Naive thymus-derived CD4-positive, alpha-beta T cell (primary cell): Measurements from ENCODE around the gene DNMT1. TPM values are rescaled to one million over a fixed set of nuclear protein-coding genes. Genes with fewer than 3 reads are reported as not detected.

Source experiments
- ATAC-seq: fragments of 150-1000 bp; cut with Tn5 transposase; 2 replicates; pipeline ENCODE4 v1.10.0; 2021; ENCODE audit warnings: mild to moderate bottlenecking, moderate library complexity
- CTCF ChIA-PET: fragments of 350-600 bp; sonication (Branson Sonifier 250); formaldehyde crosslinking; loops from one replicate; lab custom pipeline; 2021; ENCODE audit warnings: antibody characterized with exemption; lab: Charles Lee
- POLR2A ChIA-PET: fragments of 350-600 bp; sonication (Branson Sonifier 250); formaldehyde crosslinking; loops from one replicate; lab custom pipeline; 2021; ENCODE audit warnings: antibody characterized with exemption, inconsistent platforms; lab: Charles Lee
- DNase-seq, 9 donors: peaks; one replicate each; pipeline versions ENCODE4 v3.0.0 to v3.0.0-alpha.2; 2020 to 2022; ENCODE audit warnings: mixed read lengths in 1 of 9
- H3K27ac ChIP-seq: one replicate; pipeline ENCODE4 v1.7.0; 2013; ENCODE audit warnings: mild to moderate bottlenecking, low read depth, low read length, moderate library complexity
- H3K27me3 ChIP-seq, 2 donors: one replicate each; pipeline ENCODE4 v1.7.0; 2013; ENCODE audit warnings: low read length in 2 of 2, mild to moderate bottlenecking in 2 of 2, moderate library complexity in 2 of 2; ENCODE audit not compliant: control insufficient read depth in 2 of 2, insufficient read depth in 2 of 2
- H3K36me3 ChIP-seq, 3 experiments: 1 replicate in 2 of 3; 2 replicates in 1 of 3; pipeline ENCODE4 v1.7.0; 2013; ENCODE audit warnings: low read length in 3 of 3, mild to moderate bottlenecking in 3 of 3, moderate library complexity in 1 of 3; ENCODE audit not compliant: insufficient read depth in 3 of 3, control insufficient read depth in 2 of 3
- H3K4me1 ChIP-seq, 2 donors: one replicate each; pipeline ENCODE4 v1.7.0; 2013; ENCODE audit warnings: low read length in 2 of 2, mild to moderate bottlenecking in 2 of 2, moderate library complexity in 1 of 2; ENCODE audit not compliant: control insufficient read depth in 2 of 2, insufficient read depth in 2 of 2
- H3K4me3 ChIP-seq: 2 replicates; pipeline ENCODE4 v1.7.0; 2013; ENCODE audit warnings: mild to moderate bottlenecking, low read length
- H3K9me3 ChIP-seq, 3 experiments: 1 replicate in 2 of 3; 2 replicates in 1 of 3; pipeline ENCODE4 v1.7.0; 2013; ENCODE audit warnings: low read length in 3 of 3; ENCODE audit not compliant: control insufficient read depth in 2 of 3
- H3K27ac Mint-ChIP-seq, 9 donors: one replicate each; pipeline ENCODE4 v1.8.0; 2020 to 2022; ENCODE audit warnings: mixed read lengths in 9 of 9, mild to moderate bottlenecking in 8 of 9, moderate library complexity in 5 of 9, inconsistent platforms in 2 of 9
- H3K27me3 Mint-ChIP-seq, 5 donors: one replicate each; pipeline ENCODE4 v1.8.0; 2021 to 2022; ENCODE audit warnings: mixed read lengths in 5 of 5, mild to moderate bottlenecking in 1 of 5
- H3K36me3 Mint-ChIP-seq, 5 donors: one replicate each; pipeline ENCODE4 v1.8.0; 2020 to 2022; ENCODE audit warnings: mixed read lengths in 5 of 5, mild to moderate bottlenecking in 3 of 5, inconsistent platforms in 1 of 5
- H3K4me1 Mint-ChIP-seq, 7 donors: one replicate each; pipeline ENCODE4 v1.8.0; 2020 to 2022; ENCODE audit warnings: mixed read lengths in 7 of 7, mild to moderate bottlenecking in 3 of 7, inconsistent platforms in 1 of 7
- H3K4me3 Mint-ChIP-seq, 10 donors: one replicate each; pipeline ENCODE4 v1.8.0; 2020 to 2022; ENCODE audit warnings: mild to moderate bottlenecking in 10 of 10, mixed read lengths in 10 of 10, moderate library complexity in 6 of 10, inconsistent platforms in 2 of 10
- H3K9me3 Mint-ChIP-seq, 11 donors: one replicate each; pipeline ENCODE4 v1.8.0; 2020 to 2022; ENCODE audit warnings: mixed read lengths in 11 of 11, mild to moderate bottlenecking in 4 of 11, inconsistent platforms in 1 of 11, moderate library complexity in 1 of 11
- intact Hi-C, 2 donors: fragments of 100-400 bp; cut with micrococcal nuclease; formaldehyde crosslinking; loops; one replicate each; pipeline ENCODE4 v1.15.1; 2023
- polyA plus RNA-seq, 2 donors: library from polyadenylated mRNA; unstranded; fragments of 300-500 nt; fragmentation: Illumina TruSeq; gene quantifications; one replicate each; pipeline ENCODE4 v1.2.3, GENCODE V29; 2021
- total RNA-seq, 6 experiments: library from RNA in 5 of 6; stranded (reverse) in 5 of 6; gene quantifications; 1 replicate in 5 of 6; 2 replicates in 1 of 6; pipeline ENCODE4 v1.2.3 and lab custom pipeline; 2021 to 2026

DNMT1 gene
- total and polyA plus RNA-seq, 7 experiments from 2014 or later, result 113 to 334 (median 187) TPM

- ATAC-seq (no peak), DNase-seq (no peak)
- CTCF ChIA-PET, result no interaction called here
- Mint-ChIP-seq H3K9me3 (peaks cover 0 to 1% (median 0%) of the 10 kb centered on the region in 11 donors), H3K36me3 (peaks cover 5 to 47% (median 23%) of the 10 kb centered on the region in 5 donors), H3K4me1 (peaks cover 0 to 3% (median 0%) of the 10 kb centered on the region in 7 donors), H3K4me3 (no peak overlapping the region), H3K27me3 (no peaks in the 10 kb centered on the region), H3K27ac (peak overlapping the region in 2 of 9 donors; percentile 36 to 80)
- H3K27ac ChIP-seq, result no peak overlapping the region
- H3K4me3 ChIP-seq, result no peak overlapping the region
- no peaks in the 10 kb centered on the region for H3K9me3 ChIP-seq
- H3K27me3 ChIP-seq, result no peaks in the 10 kb centered on the region
- POLR2A ChIA-PET, result no interaction called here
- H3K36me3 ChIP-seq, result peaks cover 22 to 95% (median 24%) of the 10 kb centered on the region in 3 experiments
- no peaks in the 10 kb centered on the region for H3K4me1 ChIP-seq
- intact Hi-C loops, result no loop called here
Observed at GRCh38 chr19:10159610-10160009, 35.1 kb downstream of the DNMT1 start.

- Histone ChIP-seq H3K27ac (no peak overlapping the region), H3K4me3 (no peak overlapping the region), H3K36me3 (peaks cover 22 to 97% (median 28%) of the 10 kb centered on the region in 3 experiments), H3K4me1 (no peaks in the 10 kb centered on the region), H3K27me3 (no peaks in the 10 kb centered on the region), H3K9me3 (no peaks in the 10 kb centered on the region)
- Mint-ChIP-seq H3K9me3 (peaks cover 0 to 1% (median 0%) of the 10 kb centered on the region in 11 donors), H3K4me1 (peaks cover 0 to 3% (median 0%) of the 10 kb centered on the region in 7 donors), H3K36me3 (peaks cover 13 to 56% (median 29%) of the 10 kb centered on the region in 5 donors), H3K27me3 (no peaks in the 10 kb centered on the region), H3K27ac (peak overlapping the region in 2 of 9 donors; percentile 13 to 74), H3K4me3 (no peak overlapping the region)
- DNase-seq (no peak), ATAC-seq (no peak)
- CTCF ChIA-PET, result no interaction called here
- intact Hi-C loops, result no loop called here
- POLR2A ChIA-PET, result interaction anchor here (0.5 kb wide), 1 partner anchor 62 kb away, joined by 3 read pairs; no protein-coding TSS in a partner anchor
Observed at GRCh38 chr19:10158485-10158884, 36.3 kb downstream of the DNMT1 start.

GRCh38 chr19:10158071-10158470 is 36.7 kb downstream of the DNMT1 start:
- ChIA-PET POLR2A (interaction anchor here (0.5 kb wide), 1 partner anchor 62 kb away, joined by 3 read pairs; no protein-coding TSS in a partner anchor), CTCF (no interaction called here)
- no peaks in the 10 kb centered on the region for H3K27me3 ChIP-seq
- intact Hi-C loops, result no loop called here
- no peaks in the 10 kb centered on the region for H3K9me3 ChIP-seq
- no peaks in the 10 kb centered on the region for H3K4me1 ChIP-seq
- H3K4me3 Mint-ChIP-seq, result no peak overlapping the region
- H3K9me3 Mint-ChIP-seq, result peaks cover 0 to 1% (median 0%) of the 10 kb centered on the region in 11 donors
- H3K36me3 ChIP-seq, result peaks cover 22 to 94% (median 28%) of the 10 kb centered on the region in 3 experiments
- H3K27ac Mint-ChIP-seq, result peak overlapping the region in 2 of 9 donors; percentile 7 to 38
- no peaks in the 10 kb centered on the region for H3K27me3 Mint-ChIP-seq
- no peak overlapping the region for H3K4me3 ChIP-seq
- H3K36me3 Mint-ChIP-seq, result peaks cover 13 to 54% (median 29%) of the 10 kb centered on the region in 5 donors
- peaks cover 0 to 3% (median 0%) of the 10 kb centered on the region in 7 donors for H3K4me1 Mint-ChIP-seq
- DNase-seq, result no peak
- no peak for ATAC-seq
- H3K27ac ChIP-seq, result no peak overlapping the region

- intact Hi-C loops, result no loop called here
- Mint-ChIP-seq H3K27ac (peak overlapping the region in 2 of 9 donors; percentile 47 to 72), H3K27me3 (no peaks in the 10 kb centered on the region), H3K4me1 (peaks cover 0 to 3% (median 0%) of the 10 kb centered on the region in 7 donors), H3K36me3 (peaks cover 18 to 63% (median 31%) of the 10 kb centered on the region in 5 donors), H3K4me3 (no peak overlapping the region), H3K9me3 (peaks cover 0 to 1% (median 0%) of the 10 kb centered on the region in 11 donors)
- no peaks in the 10 kb centered on the region for H3K27me3 ChIP-seq
- no peaks in the 10 kb centered on the region for H3K4me1 ChIP-seq
- no peak for DNase-seq
- ChIA-PET POLR2A (no interaction called here), CTCF (interaction anchor here (1.5 kb wide), 1 partner anchor 11 kb away, joined by 11 read pairs; no protein-coding TSS in a partner anchor)
- peaks cover 22 to 96% (median 30%) of the 10 kb centered on the region in 3 experiments for H3K36me3 ChIP-seq
- H3K4me3 ChIP-seq, result no peak overlapping the region
- no peak overlapping the region for H3K27ac ChIP-seq
- ATAC-seq, result no peak
- no peaks in the 10 kb centered on the region for H3K9me3 ChIP-seq
Observed at GRCh38 chr19:10155839-10156238, 38.9 kb downstream of the DNMT1 start.

GRCh38 chr19:10152100-10152499 is 42.7 kb downstream of the DNMT1 start:
- no peaks in the 10 kb centered on the region for H3K27me3 Mint-ChIP-seq
- peaks cover 4 to 88% (median 27%) of the 10 kb centered on the region in 3 experiments for H3K36me3 ChIP-seq
- no peaks in the 10 kb centered on the region for H3K9me3 ChIP-seq
- no peaks in the 10 kb centered on the region for H3K4me1 ChIP-seq
- POLR2A ChIA-PET, result interaction anchor here (0.6 to 1.5 kb wide), 3 partner anchors 9 to 243 kb away, joined by 3 to 4 read pairs (median 4); no protein-coding TSS in a partner anchor
- no peaks in the 10 kb centered on the region for H3K9me3 Mint-ChIP-seq
- H3K36me3 Mint-ChIP-seq, result peaks cover 20 to 64% (median 23%) of the 10 kb centered on the region in 5 donors
- intact Hi-C loops, result no loop called here
- CTCF ChIA-PET, result no interaction called here
- peaks cover 0 to 2% (median 0%) of the 10 kb centered on the region in 7 donors for H3K4me1 Mint-ChIP-seq
- no peak overlapping the region for H3K4me3 Mint-ChIP-seq
- DNase-seq, result no peak
- peak overlapping the region in 4 of 9 donors; percentile 17 to 73 (median 44) for H3K27ac Mint-ChIP-seq
- no peak for ATAC-seq
- H3K27me3 ChIP-seq, result no peaks in the 10 kb centered on the region
- no peak overlapping the region for H3K27ac ChIP-seq
- no peak overlapping the region for H3K4me3 ChIP-seq

- Mint-ChIP-seq H3K27me3 (no peaks in the 10 kb centered on the region), H3K27ac (peak overlapping the region in 6 of 9 donors; percentile 13 to 69 (median 58)), H3K4me1 (peaks cover 0 to 2% (median 1%) of the 10 kb centered on the region in 7 donors), H3K4me3 (no peak overlapping the region), H3K9me3 (no peaks in the 10 kb centered on the region), H3K36me3 (peaks cover 22 to 62% (median 25%) of the 10 kb centered on the region in 5 donors)
- ChIA-PET POLR2A (interaction anchor here (0.6 to 1.5 kb wide), 2 partner anchors 8 to 243 kb away, joined by 3 to 4 read pairs; no protein-coding TSS in a partner anchor), CTCF (no interaction called here)
- H3K4me1 ChIP-seq, result no peaks in the 10 kb centered on the region
- no peak overlapping the region for H3K4me3 ChIP-seq
- H3K9me3 ChIP-seq, result no peaks in the 10 kb centered on the region
- intact Hi-C loops, result no loop called here
- DNase-seq, result no peak
- H3K36me3 ChIP-seq, result peaks cover 9 to 87% (median 27%) of the 10 kb centered on the region in 3 experiments
- ATAC-seq, result no peak
- H3K27ac ChIP-seq, result no peak overlapping the region
- H3K27me3 ChIP-seq, result no peaks in the 10 kb centered on the region
Observed at GRCh38 chr19:10151521-10151920, 43.2 kb downstream of the DNMT1 start.
